Fibroblast of lung (primary cell): ENCODE measurements around the gene FBXO39.

ENCODE experiments used
- CTCF ChIP-seq, 2 donors: IDR thresholded peaks in 1 of 2; conservative IDR thresholded peaks in 1 of 2; 1 replicate in 1 of 2; 2 replicates in 1 of 2; pipeline ENCODE4 v1.5.1; 2011 to 2012; ENCODE audit warnings: low read length in 2 of 2, control low read depth in 1 of 2, inconsistent platforms in 1 of 2, low read depth in 1 of 2, mild to moderate bottlenecking in 1 of 2
- EZH2 ChIP-seq: IDR thresholded peaks from 2 replicates; pipeline ENCODE4 v1.5.1; 2012; ENCODE audit warnings: low read length, control low read depth, mild to moderate bottlenecking; ENCODE audit errors: missing control alignments

- TF ChIP-seq CTCF (conservative IDR thresholded peaks at IDR 0.05 in 1 of 2, IDR thresholded peaks at IDR 0.05 in 1 of 2; ENCODE audit: low read depth in 1 of 2, low read length in 2 of 2) (no peak), EZH2 (no peak)
Observed at GRCh38 chr17:6793748-6794493, 17.9 kb downstream of the FBXO39 start.
